ENCODE data around the gene ACSBG1. TPM values are rescaled to one million over a fixed set of nuclear protein-coding genes. Genes with fewer than 3 reads are reported as not detected.

Gene ACSBG1
- total and polyA plus RNA-seq, 10 donors = 0.16 to 0.33 (median 0.25) TPM; not detected in 4

- 60 to 79% (median 63%) methylated on average over 2 of the region's 2 CpGs for WGBS, 5 donors
- Histone ChIP-seq H3K27me3 (replicated peaks in 1 of 7) (no peaks in the 10 kb centered on the region), H3K36me3 (no peaks in the 10 kb centered on the region), H3K4me1 (peaks cover 6 to 16% (median 14%) of the 10 kb centered on the region in 6 donors), H3K27ac (no peak overlapping the region), H3K9me3 (no peaks in the 10 kb centered on the region), H3K4me3 (no peak overlapping the region)
- no peak for DNase-seq
- intact Hi-C loops (cut with DNase I; ENCODE audit: low total_unique reads) = no loop called here
- no peak for TF ChIP-seq POLR2A (IDR thresholded peaks at IDR 0.05)
- no peak for TF ChIP-seq POLR2AphosphoS5 (IDR thresholded peaks at IDR 0.05)
These were observed 26.1 kb upstream of the ACSBG1 start for GRCh38 chr15:78260489-78260888.

- Histone ChIP-seq H3K9me3 (no peaks in the 10 kb centered on the region), H3K4me1 (peaks cover 0 to 7% (median 5%) of the 10 kb centered on the region in 6 donors), H3K36me3 (no peaks in the 10 kb centered on the region), H3K27ac (no peak overlapping the region), H3K4me3 (no peak overlapping the region), H3K27me3 (replicated peaks in 1 of 7) (no peaks in the 10 kb centered on the region)
- DNase-seq = no peak
- TF ChIP-seq CTCF (IDR thresholded peaks at IDR 0.05 in 8 of 11, conservative IDR thresholded peaks at IDR 0.05 in 3 of 11) (no peak), POLR2A (IDR thresholded peaks at IDR 0.05) (no peak), POLR2AphosphoS5 (IDR thresholded peaks at IDR 0.05) (no peak)
- intact Hi-C loops (cut with DNase I; ENCODE audit: low total_unique reads) = no loop called here
- 87 to 94% (median 91%) methylated on average over 3 of the region's 3 CpGs for WGBS, 5 donors
These were observed 24.9 kb upstream of the ACSBG1 start for GRCh38 chr15:78259232-78259631.

GRCh38 chr15:78257681-78258080, 23.3 kb upstream of the ACSBG1 start:
- TF ChIP-seq POLR2AphosphoS5 (IDR thresholded peaks at IDR 0.05) (no peak), POLR2A (IDR thresholded peaks at IDR 0.05) (no peak), CTCF (IDR thresholded peaks at IDR 0.05 in 8 of 11, conservative IDR thresholded peaks at IDR 0.05 in 3 of 11) (no peak)
- H3K36me3 ChIP-seq = no peaks in the 10 kb centered on the region
- no peaks in the 10 kb centered on the region for H3K9me3 ChIP-seq
- no peak overlapping the region for H3K4me3 ChIP-seq
- no peaks in the 10 kb centered on the region for H3K4me1 ChIP-seq
- H3K27ac ChIP-seq = no peak overlapping the region
- 88 to 98% (median 90%) methylated on average over 3 of the region's 3 CpGs for WGBS, 5 donors
- DNase-seq = no peak
- intact Hi-C loops (cut with DNase I; ENCODE audit: low total_unique reads) = no loop called here
- H3K27me3 ChIP-seq (replicated peaks in 1 of 7) = no peaks in the 10 kb centered on the region

- Histone ChIP-seq H3K27me3 (replicated peaks in 1 of 7) (no peaks in the 10 kb centered on the region), H3K27ac (no peak overlapping the region), H3K9me3 (no peaks in the 10 kb centered on the region), H3K4me1 (no peaks in the 10 kb centered on the region), H3K4me3 (no peak overlapping the region), H3K36me3 (no peaks in the 10 kb centered on the region)
- intact Hi-C loops (cut with DNase I; ENCODE audit: low total_unique reads) = no loop called here
- WGBS, 5 donors = 84 to 95% (median 88%) methylated on average over 3 of the region's 3 CpGs
- DNase-seq = no peak
- TF ChIP-seq POLR2A (IDR thresholded peaks at IDR 0.05) = no peak
- TF ChIP-seq CTCF (IDR thresholded peaks at IDR 0.05 in 8 of 11, conservative IDR thresholded peaks at IDR 0.05 in 3 of 11) = no peak
- TF ChIP-seq POLR2AphosphoS5 (IDR thresholded peaks at IDR 0.05) = no peak
These were observed 21.7 kb upstream of the ACSBG1 start for GRCh38 chr15:78256044-78256437.

All from spleen (tissue), 11 donors.